ENCODE data around the gene VCPKMT.

DNA sequence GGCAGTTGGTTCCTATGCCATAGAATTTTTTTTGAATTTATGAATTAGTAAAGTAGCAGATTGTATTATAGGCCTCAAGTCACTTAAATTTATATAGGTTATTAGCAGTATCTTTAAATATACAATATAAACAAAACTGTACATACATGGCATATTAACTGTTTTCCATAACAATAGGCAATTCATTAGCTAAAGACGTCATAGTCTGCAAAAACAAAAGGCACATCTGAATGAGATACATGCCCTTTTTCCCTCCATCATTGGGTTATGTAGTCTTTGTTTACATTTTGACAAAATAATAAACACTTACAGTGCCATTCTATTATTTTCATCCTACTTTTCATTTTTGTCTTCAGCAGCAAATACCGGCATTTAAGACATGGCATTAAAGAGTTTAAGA, 1.1 kb upstream of the VCPKMT start:
- TF ChIP-seq, protein P1, sequence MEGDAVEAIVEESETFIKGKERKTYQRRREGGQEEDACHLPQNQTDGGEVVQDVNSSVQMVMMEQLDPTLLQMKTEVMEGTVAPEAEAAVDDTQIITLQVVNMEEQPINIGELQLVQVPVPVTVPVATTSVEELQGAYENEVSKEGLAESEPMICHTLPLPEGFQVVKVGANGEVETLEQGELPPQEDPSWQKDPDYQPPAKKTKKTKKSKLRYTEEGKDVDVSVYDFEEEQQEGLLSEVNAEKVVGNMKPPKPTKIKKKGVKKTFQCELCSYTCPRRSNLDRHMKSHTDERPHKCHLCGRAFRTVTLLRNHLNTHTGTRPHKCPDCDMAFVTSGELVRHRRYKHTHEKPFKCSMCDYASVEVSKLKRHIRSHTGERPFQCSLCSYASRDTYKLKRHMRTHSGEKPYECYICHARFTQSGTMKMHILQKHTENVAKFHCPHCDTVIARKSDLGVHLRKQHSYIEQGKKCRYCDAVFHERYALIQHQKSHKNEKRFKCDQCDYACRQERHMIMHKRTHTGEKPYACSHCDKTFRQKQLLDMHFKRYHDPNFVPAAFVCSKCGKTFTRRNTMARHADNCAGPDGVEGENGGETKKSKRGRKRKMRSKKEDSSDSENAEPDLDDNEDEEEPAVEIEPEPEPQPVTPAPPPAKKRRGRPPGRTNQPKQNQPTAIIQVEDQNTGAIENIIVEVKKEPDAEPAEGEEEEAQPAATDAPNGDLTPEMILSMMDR (IDR thresholded peaks at IDR 0.05; ENCODE audit: insufficient read depth, low read length, poor library complexity, severe bottlenecking), result no peak
- no peak for TF ChIP-seq EZH2phosphoT487 (conservative IDR thresholded peaks at IDR 0.05; ENCODE audit: low read length)

All from SU-DHL-6 (cell line).